ENCODE data around the gene PDPN.
A peak's percentile ranks its signal among the peaks of the same experiment; 100 is the strongest.

The PDPN gene

DNA sequence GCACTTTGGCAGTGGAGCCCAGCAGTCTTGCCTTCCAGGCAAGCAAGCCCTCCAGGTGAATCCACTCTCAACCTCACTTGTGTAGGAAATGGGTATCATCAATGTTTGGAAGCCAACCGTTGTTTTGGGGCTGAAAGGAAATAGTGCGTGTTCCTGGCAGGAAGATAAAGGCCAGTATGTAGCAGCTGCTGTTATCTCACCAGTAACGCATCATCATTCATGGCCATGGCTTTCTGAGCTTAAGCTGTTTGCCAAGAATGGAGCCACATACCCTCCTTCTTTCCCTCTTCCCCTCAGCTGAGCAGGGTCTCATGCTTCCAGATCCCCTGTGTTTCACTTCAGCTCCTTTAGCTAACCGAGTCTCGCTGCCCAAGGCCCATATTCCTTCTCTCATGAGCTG lies 2.2 kb upstream of the PDPN start:
- no peak for DNase-seq (ENCODE audit: low read depth)

DNA sequence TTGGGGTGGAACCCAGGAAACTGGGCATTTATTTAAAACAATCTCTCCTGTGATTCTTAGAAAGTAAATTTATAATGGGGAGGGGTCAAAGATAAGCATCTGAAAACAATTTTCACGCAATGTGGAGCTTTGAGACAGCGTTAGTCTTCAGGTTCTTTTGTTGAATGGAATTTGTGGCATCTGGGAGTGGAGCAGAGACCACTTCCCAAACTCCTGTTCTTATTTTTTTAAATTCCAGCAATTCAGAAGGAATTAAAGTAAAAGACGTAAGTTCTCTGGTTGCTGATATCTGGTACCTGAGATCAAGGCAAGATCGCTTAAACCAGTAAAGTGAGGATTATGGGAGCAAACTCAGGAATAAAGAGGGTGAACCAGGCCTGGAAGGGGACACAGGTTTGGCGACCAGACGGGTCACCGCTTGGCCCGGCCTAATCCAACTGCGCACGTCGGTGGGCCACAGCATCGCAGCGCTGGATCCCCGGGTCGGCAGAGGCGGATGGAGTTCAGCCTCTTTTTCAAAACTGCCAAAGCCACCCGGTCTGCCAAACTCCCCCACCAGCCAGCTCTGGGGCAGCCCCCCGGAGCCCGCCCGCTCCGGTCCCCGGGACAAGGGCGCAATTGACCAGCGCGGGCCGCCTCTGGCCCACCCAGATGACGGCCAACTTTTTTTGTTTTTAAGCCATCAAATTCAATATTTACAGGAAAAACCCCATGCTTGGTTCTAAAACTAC lies 754 bp upstream of the PDPN start:
- DNase-seq (ENCODE audit: low read depth) = no peak

DNA sequence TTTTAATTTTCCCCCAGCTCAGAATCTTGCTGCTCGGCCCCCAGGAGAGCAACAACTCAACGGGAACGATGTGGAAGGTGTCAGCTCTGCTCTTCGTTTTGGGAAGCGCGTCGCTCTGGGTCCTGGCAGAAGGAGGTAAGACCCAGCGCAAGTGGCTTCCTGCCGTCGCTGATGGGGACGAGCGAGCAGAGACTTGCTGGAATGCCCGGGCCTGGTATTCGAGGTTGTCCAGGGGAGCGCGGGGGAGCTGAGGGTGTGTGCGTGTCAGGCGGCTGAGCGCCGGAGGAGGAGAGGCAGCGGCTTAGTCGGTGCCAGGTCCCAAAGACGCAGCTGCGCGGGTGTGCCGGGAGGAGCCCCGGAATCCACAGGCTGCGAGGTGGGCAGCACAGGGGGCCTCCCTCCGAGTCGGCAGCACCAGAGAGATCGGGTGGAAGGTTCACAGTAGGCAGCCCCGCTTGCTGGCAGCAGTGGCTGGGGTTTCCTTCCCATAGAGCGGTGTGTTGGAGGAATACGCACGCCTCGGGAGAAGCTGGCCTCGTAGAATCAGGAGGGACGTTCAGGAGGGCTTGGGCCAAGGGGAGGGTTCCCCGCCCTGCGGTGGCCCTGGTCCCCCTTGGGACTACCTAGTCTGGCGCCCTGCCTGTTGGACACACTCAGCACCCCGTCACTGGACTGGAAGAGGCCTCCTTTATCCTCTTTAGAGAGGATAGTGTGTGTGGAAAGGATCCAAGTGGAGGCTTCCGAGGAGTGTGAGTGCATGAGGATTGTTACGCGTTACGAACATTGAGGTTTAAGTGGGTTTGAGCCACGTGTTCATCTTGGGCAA lies 547 bp downstream of the PDPN start:
- peak; percentile 29 for DNase-seq (ENCODE audit: low read depth)

DNA sequence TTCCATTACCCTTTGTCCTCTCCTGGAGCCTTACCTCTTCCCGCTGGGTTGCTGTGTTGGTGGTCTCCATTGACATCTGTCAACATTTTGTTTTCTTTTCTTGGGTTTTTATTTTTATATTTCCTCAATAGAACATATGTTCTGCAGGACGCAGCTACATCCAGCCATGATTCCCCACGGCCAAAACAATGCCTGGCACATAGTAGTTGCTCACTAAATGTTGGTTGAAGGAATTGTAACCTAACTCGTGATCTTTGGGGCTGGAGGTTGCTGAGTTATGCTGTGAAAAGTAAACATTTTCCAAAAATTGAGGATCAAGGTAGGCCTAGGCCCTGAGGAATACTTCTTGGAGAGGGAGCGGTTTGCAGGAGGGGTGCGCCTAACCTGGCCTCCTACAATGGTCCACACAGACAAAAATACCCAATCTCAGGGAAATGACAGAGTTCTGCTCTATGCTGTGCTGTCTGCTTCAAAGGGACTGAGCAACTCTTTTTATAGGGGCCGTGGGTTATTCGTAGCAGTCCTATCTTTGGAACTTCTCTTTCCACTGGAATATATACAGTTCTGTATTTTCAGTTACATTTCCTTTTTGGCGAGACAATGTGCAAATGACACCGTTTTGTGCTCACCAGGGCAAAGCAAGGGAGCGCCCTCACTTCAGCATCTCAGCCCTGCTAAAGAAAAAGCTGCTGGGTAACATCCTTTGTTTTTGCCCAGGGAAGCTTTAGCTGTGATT lies 1.4 kb downstream of the PDPN start:
- DNase-seq (ENCODE audit: low read depth) = no peak

DNA sequence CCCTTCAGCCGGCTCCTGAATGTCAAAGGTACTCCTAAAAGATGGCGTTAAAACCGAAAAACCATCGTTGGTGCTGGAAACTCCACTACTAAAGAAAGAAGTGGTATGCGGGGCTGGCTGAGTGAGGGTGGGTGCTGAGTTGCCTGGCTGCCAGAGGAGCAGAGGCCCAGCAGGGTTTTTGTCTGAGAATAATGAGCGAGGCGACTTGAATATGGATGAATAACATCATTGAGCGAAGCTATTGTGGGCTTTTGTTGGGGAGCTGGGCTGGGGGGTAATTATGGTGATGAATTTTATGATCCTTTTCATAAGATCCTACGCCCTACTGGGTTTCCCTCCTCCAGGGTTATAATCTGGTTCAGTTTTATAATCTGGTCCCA lies 2.0 kb downstream of the PDPN start:
- DNase-seq (ENCODE audit: low read depth) = no peak

DNA sequence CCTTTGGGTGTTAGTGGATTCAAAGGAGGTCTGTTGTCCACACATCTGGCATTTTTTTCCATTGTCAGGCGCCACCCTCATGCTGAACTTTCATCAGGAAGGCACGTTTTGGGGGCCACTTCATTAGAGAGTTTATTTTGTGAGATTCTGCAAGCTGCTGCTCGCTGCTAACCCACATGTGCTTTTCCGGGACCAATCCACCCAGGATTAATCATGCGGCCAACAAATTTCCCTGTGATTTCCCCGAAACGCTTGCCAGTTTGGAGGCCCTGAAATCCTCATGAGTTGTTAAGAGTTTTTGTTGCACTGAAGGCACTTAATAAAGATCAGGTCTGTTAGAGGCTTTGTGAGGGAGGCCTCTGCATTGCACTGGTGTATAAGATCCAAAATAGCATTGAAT lies 2.4 kb downstream of the PDPN start:
- DNase-seq (ENCODE audit: low read depth) = peak; percentile 28

DNA sequence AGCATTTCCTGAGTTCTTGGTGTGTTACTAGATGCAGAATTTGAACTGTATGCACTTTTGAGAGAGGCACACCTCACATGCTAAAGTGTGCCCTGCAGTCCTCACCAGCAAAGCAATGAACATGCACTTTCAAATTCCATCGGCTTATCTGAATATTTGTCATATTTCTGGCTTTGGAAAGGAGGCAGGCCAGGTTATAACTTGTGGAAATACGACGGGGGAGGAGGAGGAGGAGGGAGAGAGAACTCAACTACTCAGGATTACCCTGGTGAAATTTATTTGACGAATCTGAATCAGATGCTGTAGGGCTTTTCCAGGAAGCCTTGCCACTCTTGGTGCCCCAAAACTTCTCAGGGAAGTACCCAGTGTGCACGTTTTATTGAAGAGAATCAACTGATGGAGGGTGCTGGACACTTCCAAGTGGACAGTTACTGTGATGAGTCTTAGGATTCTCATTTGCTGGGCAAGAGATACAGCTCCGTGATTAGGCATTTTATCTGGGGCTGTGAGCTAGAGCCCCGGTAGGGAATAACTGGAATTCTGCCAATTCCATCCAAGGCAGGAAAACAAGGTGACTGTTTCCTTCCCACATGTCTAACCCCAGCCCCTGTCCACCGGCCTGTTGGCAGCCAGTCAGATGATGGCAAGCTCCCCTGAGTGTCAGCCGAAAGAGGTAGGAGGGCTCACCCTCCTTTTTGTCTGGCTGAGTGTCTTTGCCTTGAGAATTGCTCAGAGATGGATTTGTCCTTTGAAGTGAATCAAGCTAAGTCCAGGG lies 3.8 kb downstream of the PDPN start:
- no peak for DNase-seq (ENCODE audit: low read depth)

DNA sequence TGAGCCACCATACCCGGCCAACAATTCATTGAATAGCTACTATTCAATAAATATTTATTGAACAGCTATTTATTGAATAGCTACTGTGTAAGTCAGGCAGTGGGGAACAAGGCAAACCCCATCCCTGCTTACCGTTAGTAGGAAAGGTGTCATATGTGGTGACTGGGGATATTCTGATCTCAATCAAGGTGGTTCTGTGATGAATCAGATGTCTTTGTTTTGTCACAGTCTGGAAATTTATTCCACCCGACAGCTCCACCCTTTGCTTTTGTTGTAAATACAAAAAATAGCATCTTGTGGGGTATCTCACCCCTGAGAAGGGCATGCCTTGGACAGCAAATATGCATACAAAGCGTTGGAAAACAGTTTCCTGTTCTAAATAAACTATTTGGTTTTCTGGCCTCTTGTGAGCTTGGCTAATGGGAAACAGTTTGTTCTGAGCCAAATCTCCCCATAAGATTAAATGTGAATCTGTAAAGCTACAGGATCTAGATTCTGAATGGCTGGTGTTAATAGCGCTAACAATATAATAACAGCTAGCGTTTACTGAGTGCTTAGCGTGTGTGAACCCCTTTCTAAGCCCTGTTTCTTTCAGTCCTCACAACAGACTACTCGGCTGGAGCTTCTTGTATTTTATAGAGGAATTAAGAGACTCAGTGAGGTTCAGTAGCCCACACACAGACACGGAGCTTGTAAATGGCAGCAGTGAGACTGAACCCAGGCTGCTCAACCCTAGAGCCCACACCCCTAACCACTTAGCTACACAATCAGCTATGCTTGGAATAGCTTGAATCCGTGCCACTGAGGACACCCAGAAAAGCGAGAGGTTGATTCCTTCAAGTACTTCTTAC lies 5.5 kb downstream of the PDPN start:
- DNase-seq (ENCODE audit: low read depth) = no peak

DNA sequence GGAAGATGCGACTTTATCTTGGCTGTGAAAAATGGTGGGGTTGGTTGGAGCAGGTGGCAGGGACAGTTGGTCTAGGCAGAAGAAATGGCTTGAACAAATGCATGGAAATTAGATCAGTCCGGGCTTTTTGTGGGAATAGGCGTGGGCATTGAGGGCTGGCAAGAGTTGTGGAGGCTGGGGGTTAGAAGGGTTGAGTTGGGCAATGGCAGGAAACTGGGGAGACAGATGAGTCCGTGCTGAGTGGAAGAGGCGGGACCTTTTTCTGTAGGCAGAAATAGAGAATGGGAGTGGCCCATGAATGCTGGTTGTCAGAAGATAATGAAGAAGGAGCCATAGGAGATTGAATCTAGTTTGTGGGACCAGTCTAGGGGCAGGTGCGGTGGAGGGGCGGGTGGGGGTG lies 6.9 kb downstream of the PDPN start:
- no peak for DNase-seq (ENCODE audit: low read depth)

DNA sequence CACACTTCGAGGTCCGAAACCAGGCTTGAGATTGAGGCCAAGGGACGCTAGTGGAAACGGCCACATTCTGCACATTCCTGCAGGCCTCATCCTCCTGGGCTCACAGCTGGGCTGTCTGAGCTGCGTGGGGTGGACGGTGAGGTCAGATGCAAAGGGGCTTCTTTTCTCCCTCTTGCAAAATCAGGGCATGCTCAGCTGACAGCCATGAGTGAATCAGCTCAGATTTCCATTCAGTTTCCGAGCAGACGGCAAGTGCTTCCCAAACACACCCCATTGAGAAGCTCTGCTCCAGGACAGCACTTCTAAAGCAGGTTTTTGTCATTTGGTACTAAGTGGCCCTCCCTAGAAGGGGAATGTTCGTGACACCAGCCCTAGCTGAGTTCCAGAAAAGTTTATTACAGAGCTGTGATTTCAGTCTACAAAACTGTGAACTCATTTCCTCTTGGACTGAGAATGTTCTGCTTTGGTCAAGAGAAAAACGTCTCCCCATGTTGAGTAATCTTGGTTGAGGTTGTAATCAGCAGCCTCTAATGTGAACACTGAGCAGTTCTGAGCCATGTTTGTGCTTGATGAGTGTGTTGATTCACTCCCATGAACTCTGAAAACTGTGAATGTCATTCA lies 10.0 kb downstream of the PDPN start:
- peak; percentile 89 for DNase-seq (ENCODE audit: low read depth)

DNA sequence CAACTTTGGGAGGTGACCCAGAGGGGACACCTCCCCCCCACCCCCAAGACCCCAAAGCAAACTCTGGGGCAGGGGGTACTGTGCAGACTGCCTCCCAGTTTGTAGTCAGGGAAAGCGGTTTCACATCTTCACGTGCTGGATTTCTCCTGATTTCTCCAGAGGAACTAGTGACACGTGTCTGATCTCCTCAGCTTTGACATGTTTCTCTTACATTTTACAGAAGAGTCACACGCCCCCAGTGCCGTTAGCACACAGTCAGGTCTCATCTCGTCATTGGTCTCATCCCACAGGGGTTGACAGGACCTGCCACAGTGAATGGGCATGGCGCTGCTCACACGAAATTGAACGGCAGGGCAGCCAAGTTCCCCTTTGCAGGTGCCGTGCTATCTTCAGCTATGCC lies 11.8 kb downstream of the PDPN start:
- DNase-seq (ENCODE audit: low read depth) = no peak

DNA sequence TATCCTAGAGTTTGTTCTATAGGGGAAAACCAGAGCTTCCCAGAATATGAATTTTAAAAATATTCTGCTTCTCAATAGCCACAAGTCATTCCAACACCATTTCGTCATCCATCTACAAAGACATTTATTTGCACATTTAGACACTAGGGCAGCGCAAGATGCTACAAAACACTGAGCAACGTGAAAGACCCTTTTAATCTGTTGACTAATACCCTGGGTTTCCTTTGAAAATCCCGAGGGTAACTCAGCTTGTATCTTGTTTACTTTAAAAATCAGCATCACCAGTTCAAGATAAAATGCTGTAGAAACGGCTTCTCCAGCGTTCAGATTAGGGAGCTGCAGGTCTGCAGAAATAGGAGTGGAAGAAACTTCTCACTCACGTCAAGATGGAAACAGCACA lies 13.5 kb downstream of the PDPN start:
- DNase-seq (ENCODE audit: low read depth) = no peak

DNA sequence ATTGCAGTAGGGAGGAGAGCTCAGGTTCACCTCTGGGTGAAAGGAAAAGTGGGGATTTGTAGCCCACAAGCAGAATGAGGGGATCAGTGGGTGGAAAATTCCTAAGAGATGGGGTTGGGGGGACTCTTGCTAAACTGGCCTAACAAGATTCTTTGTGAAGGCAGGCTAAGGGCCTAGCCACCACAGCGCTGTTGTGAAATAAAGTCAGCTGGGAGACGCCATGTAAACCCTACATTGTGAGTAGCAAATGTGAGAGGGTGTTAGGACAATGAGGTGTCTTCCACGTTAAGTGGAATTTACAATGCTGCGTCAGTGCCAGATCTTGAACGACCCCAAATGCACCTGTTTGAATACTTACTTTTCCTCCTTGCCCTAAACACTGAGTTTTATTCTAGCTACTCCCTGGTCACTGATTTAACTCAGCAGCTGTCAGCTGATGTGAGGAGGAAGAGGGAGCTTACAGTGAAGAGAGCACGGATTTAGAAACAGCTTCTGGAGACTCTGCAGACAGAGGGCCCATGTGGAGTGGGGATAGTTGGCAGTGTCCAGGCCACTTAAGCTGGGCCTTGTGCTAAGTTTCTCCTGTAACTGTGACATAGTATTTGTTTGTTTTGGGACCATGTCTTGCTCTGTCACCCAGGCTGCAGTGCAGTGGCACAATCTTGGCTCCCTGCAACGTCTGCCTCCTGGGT lies 17.3 kb downstream of the PDPN start:
- DNase-seq (ENCODE audit: low read depth) = no peak

DNA sequence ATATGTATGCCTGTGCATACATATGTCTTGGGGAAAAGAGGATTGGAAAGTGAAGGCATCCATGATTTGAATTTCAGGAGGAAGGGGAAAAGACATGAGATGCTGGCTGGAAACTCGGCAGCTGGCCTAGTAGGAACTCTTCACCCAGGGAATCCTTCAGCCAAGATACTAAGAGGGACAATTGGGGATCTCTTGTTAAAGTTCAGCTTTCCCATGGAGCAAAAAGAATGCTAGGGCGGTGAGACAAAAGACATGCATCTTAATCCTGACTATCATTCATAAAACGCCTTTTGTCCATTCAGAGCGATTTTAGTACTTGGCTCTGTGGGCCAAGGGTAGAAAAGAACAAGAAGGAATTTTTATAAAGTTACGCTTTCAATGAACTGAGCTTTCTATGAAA lies 20.5 kb downstream of the PDPN start:
- no peak for DNase-seq (ENCODE audit: low read depth)

DNA sequence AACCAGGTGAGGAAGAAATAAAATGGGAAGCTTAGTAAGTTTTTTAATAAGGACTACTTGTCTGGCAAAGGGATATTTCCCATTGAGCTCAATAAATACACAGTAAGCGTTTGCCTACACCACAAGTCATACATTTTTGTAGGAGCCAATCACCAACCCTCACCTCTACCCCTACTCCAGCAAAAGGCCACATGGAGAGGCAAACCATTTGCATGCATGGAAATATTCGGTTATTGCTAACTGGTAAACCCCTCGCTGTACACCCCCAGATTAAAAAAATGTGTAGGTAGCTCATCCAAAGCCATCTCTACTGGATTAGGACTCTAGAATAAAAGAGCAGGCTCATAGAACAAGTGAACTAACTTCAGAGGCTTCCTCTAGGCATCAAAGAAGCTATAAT lies 21.1 kb downstream of the PDPN start:
- no peak for DNase-seq (ENCODE audit: low read depth)

DNA sequence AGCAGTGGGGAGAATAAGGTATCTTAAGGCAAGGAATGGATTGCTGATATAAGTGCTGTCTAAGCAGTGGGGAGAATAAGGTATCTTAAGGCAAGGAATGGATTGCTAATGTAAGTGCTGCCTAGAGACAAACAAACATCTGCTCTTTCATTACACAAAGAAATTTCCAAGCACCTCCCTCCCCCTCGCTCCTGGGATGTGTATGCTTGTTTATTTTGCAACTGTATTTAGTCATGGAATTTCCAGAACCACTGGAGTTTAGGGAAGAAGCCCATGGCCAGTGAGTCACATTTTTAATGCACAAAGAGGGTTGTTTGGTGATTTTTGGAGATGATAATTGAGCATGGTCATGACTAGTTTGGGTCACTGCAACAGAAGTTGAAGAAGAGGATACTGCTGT lies 21.5 kb downstream of the PDPN start:
- peak; percentile 87 for DNase-seq (ENCODE audit: low read depth)

DNA sequence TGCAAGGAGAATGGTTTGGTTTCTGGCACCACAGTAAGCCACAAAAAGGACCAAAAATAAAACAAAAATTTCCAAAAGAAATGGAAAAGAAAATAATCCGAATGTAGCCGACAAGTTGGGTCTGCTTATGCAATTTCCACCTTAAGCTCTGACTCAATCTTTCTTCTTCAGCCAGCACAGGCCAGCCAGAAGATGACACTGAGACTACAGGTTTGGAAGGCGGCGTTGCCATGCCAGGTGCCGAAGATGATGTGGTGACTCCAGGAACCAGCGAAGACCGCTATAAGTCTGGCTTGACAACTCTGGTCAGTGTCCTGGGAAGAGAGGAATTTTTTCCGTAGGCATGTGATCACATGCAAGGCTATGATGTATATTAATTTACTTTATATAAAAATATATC lies 23.4 kb downstream of the PDPN start:
- peak; percentile 3 for DNase-seq (ENCODE audit: low read depth)

DNA sequence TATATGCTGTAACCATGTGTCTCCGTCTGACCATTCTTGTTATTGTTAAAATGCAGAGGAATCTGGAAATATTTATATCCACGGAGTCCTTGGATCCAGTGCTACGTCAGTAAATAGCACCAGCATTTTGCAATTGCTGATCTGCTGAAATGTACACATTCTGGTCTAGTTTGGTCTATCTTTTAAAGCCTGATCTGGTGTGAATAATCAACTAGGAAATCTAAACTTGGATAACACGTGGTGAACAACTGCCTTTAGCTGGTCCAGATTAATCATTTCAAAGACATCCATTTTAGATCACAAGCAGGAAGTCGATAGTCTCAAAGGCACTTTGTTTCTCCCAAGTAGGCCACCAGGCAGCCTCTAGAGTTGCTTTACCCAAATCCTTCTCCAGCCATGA lies 32.6 kb downstream of the PDPN start:
- no peak for DNase-seq (ENCODE audit: low read depth)

DNA sequence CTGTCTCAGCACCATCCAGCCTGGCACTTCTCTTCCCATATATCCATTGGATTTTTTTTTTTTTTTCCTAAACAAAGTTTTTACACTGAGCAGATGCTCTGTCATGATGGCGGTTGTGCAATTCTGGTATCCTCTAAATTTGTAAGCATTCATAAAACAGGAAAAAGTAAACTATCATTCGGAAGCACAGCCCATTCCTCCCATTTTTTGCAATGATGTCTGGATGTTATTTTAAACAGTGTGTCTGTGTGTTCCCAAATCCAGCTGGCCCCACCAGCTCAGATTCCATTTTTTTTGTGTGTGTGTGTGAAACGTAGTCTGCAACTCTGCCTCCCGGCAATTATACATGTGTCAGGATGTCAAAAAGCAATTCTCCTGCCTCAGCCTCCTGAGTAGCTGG lies 33.5 kb downstream of the PDPN start:
- DNase-seq (ENCODE audit: low read depth) = no peak

DNA sequence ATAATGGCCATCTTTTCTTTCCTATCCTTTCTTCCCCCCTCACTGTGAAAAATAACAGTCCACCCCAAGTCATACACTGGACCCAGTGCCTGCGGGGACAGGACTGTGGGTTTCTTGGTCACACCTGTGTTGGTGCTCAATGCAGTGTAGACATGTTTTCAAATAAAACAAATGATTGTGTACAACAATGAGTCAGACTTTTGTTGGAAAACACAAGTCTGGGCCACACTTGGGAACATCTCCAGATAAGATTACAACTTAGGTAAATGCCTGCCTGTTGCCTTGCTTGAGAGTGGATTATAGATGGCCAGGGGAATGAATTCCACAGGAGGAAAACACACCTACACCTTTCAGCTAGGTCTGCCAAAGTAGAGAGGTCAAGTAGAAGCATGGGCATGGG lies 34.1 kb downstream of the PDPN start:
- no peak for DNase-seq (ENCODE audit: low read depth)

Measured in stromal cell of bone marrow (primary cell).